ENCODE measurements around the gene FAM81A. TPM values are rescaled to one million over a fixed set of nuclear protein-coding genes. Genes with fewer than 3 reads are reported as not detected.
"Not testable (repeated sequence)": the region's sequence is repeated elsewhere in the genome, so short reads cannot be mapped to it uniquely, and the experiment has no call there.

FAM81A gene
- polyA plus RNA-seq, 2 of the 4 experiments (the other 2 are of a cell fraction): 13.1 to 15.1 TPM

- 93% methylated on average over 1 of the region's 1 CpG for WGBS (ENCODE audit: missing lambda C conversion rate)
These were observed 23.5 kb downstream of the FAM81A start for GRCh38 chr15:59461521-59461920.

GRCh38 chr15:59473226-59473625 is 35.2 kb downstream of the FAM81A start:
- ATAC-seq: no peak
- no peak for FAIRE-seq
- WGBS (ENCODE audit: missing lambda C conversion rate): 80% methylated on average over 5 of the region's 5 CpGs
- no peak for TF ChIP-seq EHF (CRISPR knock-in tag; IDR thresholded peaks at IDR 0.05)
- TF ChIP-seq, protein P1, sequence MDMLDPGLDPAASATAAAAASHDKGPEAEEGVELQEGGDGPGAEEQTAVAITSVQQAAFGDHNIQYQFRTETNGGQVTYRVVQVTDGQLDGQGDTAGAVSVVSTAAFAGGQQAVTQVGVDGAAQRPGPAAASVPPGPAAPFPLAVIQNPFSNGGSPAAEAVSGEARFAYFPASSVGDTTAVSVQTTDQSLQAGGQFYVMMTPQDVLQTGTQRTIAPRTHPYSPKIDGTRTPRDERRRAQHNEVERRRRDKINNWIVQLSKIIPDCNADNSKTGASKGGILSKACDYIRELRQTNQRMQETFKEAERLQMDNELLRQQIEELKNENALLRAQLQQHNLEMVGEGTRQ (IDR thresholded peaks at IDR 0.05): no peak
- TF ChIP-seq, protein P2, sequence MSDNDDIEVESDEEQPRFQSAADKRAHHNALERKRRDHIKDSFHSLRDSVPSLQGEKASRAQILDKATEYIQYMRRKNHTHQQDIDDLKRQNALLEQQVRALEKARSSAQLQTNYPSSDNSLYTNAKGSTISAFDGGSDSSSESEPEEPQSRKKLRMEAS (IDR thresholded peaks at IDR 0.05): no peak
- TF ChIP-seq CBX8 (IDR thresholded peaks at IDR 0.05): no peak
- TF ChIP-seq RFX5 (IDR thresholded peaks at IDR 0.05): no peak
- TF ChIP-seq RARB (CRISPR knock-in tag; IDR thresholded peaks at IDR 0.05): no peak
- no peak for TF ChIP-seq CTCF (IDR thresholded peaks at IDR 0.05)
- TF ChIP-seq, protein P3, sequence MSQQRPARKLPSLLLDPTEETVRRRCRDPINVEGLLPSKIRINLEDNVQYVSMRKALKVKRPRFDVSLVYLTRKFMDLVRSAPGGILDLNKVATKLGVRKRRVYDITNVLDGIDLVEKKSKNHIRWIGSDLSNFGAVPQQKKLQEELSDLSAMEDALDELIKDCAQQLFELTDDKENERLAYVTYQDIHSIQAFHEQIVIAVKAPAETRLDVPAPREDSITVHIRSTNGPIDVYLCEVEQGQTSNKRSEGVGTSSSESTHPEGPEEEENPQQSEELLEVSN (IDR thresholded peaks at IDR 0.05; ENCODE audit: borderline replicate concordance, low read depth): no peak
- no peak for TF ChIP-seq ZFP36 (IDR thresholded peaks at IDR 0.05; ENCODE audit: borderline replicate concordance, partially characterized antibody)
- no peak for TF ChIP-seq CBX2 (IDR thresholded peaks at IDR 0.05; ENCODE audit: borderline replicate concordance, low read depth)
- no peak for TF ChIP-seq RCOR1 (IDR thresholded peaks at IDR 0.05; ENCODE audit: low read depth, low read length)
- TF ChIP-seq SMC3 (IDR thresholded peaks at IDR 0.05): no peak
- TF ChIP-seq JUN (IDR thresholded peaks at IDR 0.05): no peak
- no peak for TF ChIP-seq EP300 (IDR thresholded peaks at IDR 0.05)
- no peak for TF ChIP-seq FOXS1 (CRISPR knock-in tag; IDR thresholded peaks at IDR 0.05)
- Histone ChIP-seq H3K4me2 (no peak overlapping the region), H3K4me3 (no peak overlapping the region), H3K4me1 (no peaks in the 10 kb centered on the region), H3K9me3 (no peaks in the 10 kb centered on the region), H3K27ac (no peak overlapping the region)
- ChIA-PET POLR2A (no interaction called here), CTCF (interaction anchor here (1.0 kb wide), 1 partner anchor 17 kb away, joined by 5 read pairs; no protein-coding TSS in a partner anchor)
- DNase-seq (ENCODE audit: low read depth in 1 of 2, low spot score in 1 of 2): no peak

More at GRCh38 chr15:59461521-59461920, 23.5 kb downstream of the FAM81A start:
- Histone ChIP-seq H3K4me2 (no peak overlapping the region), H3K4me3 (no peak overlapping the region), H3K4me1 (no peaks in the 10 kb centered on the region), H3K9me3 (peaks cover 15% of the 10 kb centered on the region; the same call in 1 of the 3 replicates), H3K27ac (no peak overlapping the region)
- ChIA-PET POLR2A (no interaction called here), CTCF (interaction anchor here (0.6 to 0.7 kb wide), 2 partner anchors 10 to 55 kb away, joined by 3 read pairs; no protein-coding TSS in a partner anchor)
- no peak for DNase-seq (ENCODE audit: low read depth in 1 of 2, low spot score in 1 of 2)
- TF ChIP-seq JUNB (IDR thresholded peaks at IDR 0.05): no peak
- no peak for TF ChIP-seq MAZ (IDR thresholded peaks at IDR 0.05; ENCODE audit: borderline replicate concordance, low read depth, low read length)
- TF ChIP-seq NR3C1 (IDR thresholded peaks at IDR 0.05): no peak
- TF ChIP-seq RNF2 (IDR thresholded peaks at IDR 0.05; ENCODE audit: borderline replicate concordance, low read depth): no peak
- TF ChIP-seq ZNF302 (CRISPR knock-in tag; IDR thresholded peaks at IDR 0.05): no peak
- ATAC-seq: no peak
- no peak for FAIRE-seq

- H3K4me3 ChIP-seq; H3K4me1 ChIP-seq; FAIRE-seq; H3K27ac ChIP-seq; POLR2A ChIA-PET; DNase-seq (ENCODE audit: low read depth in 1 of 2, low spot score in 1 of 2); H3K9me3 ChIP-seq; H3K4me2 ChIP-seq; ATAC-seq: not testable (repeated sequence)
- 82% methylated on average over 5 of the region's 5 CpGs for WGBS (ENCODE audit: missing lambda C conversion rate)
- CTCF ChIA-PET: interaction anchor here (0.8 to 0.9 kb wide), 2 partner anchors 18 to 369 kb away, joined by 3 read pairs; no protein-coding TSS in a partner anchor
These were observed 37.2 kb downstream of the FAM81A start for GRCh38 chr15:59475161-59475560.
